Liver (tissue), 3 donors: ENCODE measurements around the gene EEFSEC.

Experiments
- ATF3 ChIP-seq: IDR thresholded peaks from 2 replicates; pipeline ENCODE4 v1.6.1; 2016; ENCODE audit warnings: antibody characterized with exemption
- CTCF ChIP-seq: fragments of 150-350 bp; IDR thresholded peaks from 2 replicates; pipeline ENCODE4 v1.5.1; 2017; ENCODE audit warnings: improper control_type of control experiment, low read depth, low read length; ENCODE audit not compliant: missing input control
- HNF4A ChIP-seq, 2 donors: conservative IDR thresholded peaks; 2 replicates each; pipeline ENCODE4 v1.6.1; 2016; ENCODE audit warnings: antibody characterized with exemption in 2 of 2, mild to moderate bottlenecking in 2 of 2
- REST ChIP-seq: IDR thresholded peaks from 2 replicates; pipeline ENCODE4 v1.6.1; 2016; ENCODE audit warnings: antibody characterized with exemption, mild to moderate bottlenecking
- RXRA ChIP-seq, 2 donors: IDR thresholded peaks; 2 replicates each; pipeline ENCODE4 v1.6.1; 2017 to 2018; ENCODE audit warnings: antibody characterized with exemption in 2 of 2, mild to moderate bottlenecking in 1 of 2
- SP1 ChIP-seq: IDR thresholded peaks from 2 replicates; pipeline ENCODE4 v1.6.1; 2018; ENCODE audit warnings: antibody characterized with exemption, mild to moderate bottlenecking
- ZBTB33 ChIP-seq: IDR thresholded peaks from 2 replicates; pipeline ENCODE4 v1.6.1; 2016; ENCODE audit warnings: antibody characterized with exemption
- donor health status: healthy.
- donor health status: healthy.

GRCh38 chr3:128362026-128362965, 209.0 kb downstream of the EEFSEC start:
- TF ChIP-seq SP1 (no peak), CTCF (no peak), ATF3 (no peak), HNF4A (conservative IDR thresholded peaks at IDR 0.05) (no peak), ZBTB33 (no peak), REST (no peak), RXRA (IDR thresholded peaks at IDR 0.05) (no peak)
